SK-N-MC (cell line): Measurements from ENCODE around the gene SLC5A5.

Experiments used
- DNase-seq: peaks from one replicate; pipeline ENCODE4 v3.0.0-alpha.2; 2011; ENCODE audit warnings: low read depth, low spot score
- H3K27ac ChIP-seq: fragments of 200-600 bp; sonication (generic); 2 replicates; pipeline ENCODE4 v1.5.1; 2016; ENCODE audit warnings: mixed run types
- H3K36me3 ChIP-seq: fragments of 200-600 bp; sonication (generic); 2 replicates; pipeline ENCODE4 v1.6.1; 2017; ENCODE audit warnings: antibody characterized with exemption, low read length, mixed read lengths; ENCODE audit not compliant: insufficient read depth
- H3K4me3 ChIP-seq: fragments of 200-600 bp; sonication (generic); 2 replicates; pipeline ENCODE4 v1.5.1; 2016
- H3K9ac ChIP-seq: fragments of 200-600 bp; sonication (generic); 2 replicates; pipeline ENCODE4 v1.8.0; 2017; ENCODE audit warnings: mixed run types, mixed read lengths; ENCODE audit not compliant: insufficient read length
- H3K9me3 ChIP-seq: fragments of 200-600 bp; sonication (generic); 2 replicates; pipeline ENCODE4 v1.6.1; 2017; ENCODE audit warnings: low read depth, mild to moderate bottlenecking, antibody characterized with exemption, low read length, moderate library complexity, mixed read lengths
- EZH2 ChIP-seq: fragments of 200-600 bp; sonication (generic); IDR thresholded peaks from one replicate; pipeline ENCODE4 v1.6.1; 2017; ENCODE audit warnings: antibody characterized with exemption
- FOXP2 ChIP-seq: optimal IDR thresholded peaks from 2 replicates; pipeline ENCODE3; 2011; ENCODE audit warnings: mild to moderate bottlenecking, moderate library complexity; ENCODE audit not compliant: insufficient read depth; ENCODE audit errors: extremely low read length, control extremely low read depth
- POLR2AphosphoS5 ChIP-seq: IDR thresholded peaks from 2 replicates; pipeline ENCODE4 v1.6.1; 2012; ENCODE audit warnings: mild to moderate bottlenecking, low read depth, low read length, borderline replicate concordance

SLC5A5 gene

GRCh38 chr19:17866964-17867486 is 4.7 kb upstream of the SLC5A5 start:
- no peak for DNase-seq
- H3K9ac ChIP-seq: no peak overlapping the region

GRCh38 chr19:17868669-17869068 is 3.1 kb upstream of the SLC5A5 start:
- Histone ChIP-seq H3K9me3 (no peaks in the 10 kb centered on the region), H3K9ac (no peak overlapping the region), H3K36me3 (peaks cover 11% of the 10 kb centered on the region), H3K4me3 (no peak overlapping the region), H3K27ac (no peak overlapping the region)
- DNase-seq: no peak
- TF ChIP-seq POLR2AphosphoS5 (no peak), EZH2 (no peak), FOXP2 (no peak)

More at GRCh38 chr19:17866964-17867486, 4.7 kb upstream of the SLC5A5 start:
- H3K27ac ChIP-seq: no peak overlapping the region
- no peaks in the 10 kb centered on the region for H3K9me3 ChIP-seq
- no peak for TF ChIP-seq FOXP2
- no peak for TF ChIP-seq EZH2
- H3K36me3 ChIP-seq: peaks cover 27% of the 10 kb centered on the region
- H3K4me3 ChIP-seq: no peak overlapping the region

GRCh38 chr19:17869114-17869608 is 2.6 kb upstream of the SLC5A5 start:
- Histone ChIP-seq H3K36me3 (peaks cover 6% of the 10 kb centered on the region), H3K9ac (no peak overlapping the region), H3K9me3 (no peaks in the 10 kb centered on the region), H3K4me3 (no peak overlapping the region), H3K27ac (no peak overlapping the region)
- no peak for TF ChIP-seq EZH2
- TF ChIP-seq POLR2AphosphoS5: no peak
- TF ChIP-seq FOXP2: no peak
- no peak for DNase-seq

- H3K27ac ChIP-seq: no peak overlapping the region
- DNase-seq: no peak
These were observed 490 bp upstream of the SLC5A5 start for GRCh38 chr19:17871032-17871877.

GRCh38 chr19:17872251-17873001 is 681 bp downstream of the SLC5A5 start:
- H3K4me3 ChIP-seq: no peak overlapping the region
- H3K9me3 ChIP-seq: no peaks in the 10 kb centered on the region
- no peak overlapping the region for H3K9ac ChIP-seq
- TF ChIP-seq POLR2AphosphoS5 (no peak), FOXP2 (no peak), EZH2 (no peak)
- DNase-seq: no peak
- no peaks in the 10 kb centered on the region for H3K36me3 ChIP-seq
- no peak overlapping the region for H3K27ac ChIP-seq

More at GRCh38 chr19:17871032-17871877, 490 bp upstream of the SLC5A5 start:
- Histone ChIP-seq H3K9me3 (no peaks in the 10 kb centered on the region), H3K9ac (no peak overlapping the region), H3K4me3 (no peak overlapping the region), H3K36me3 (no peaks in the 10 kb centered on the region)
- TF ChIP-seq EZH2 (no peak), FOXP2 (no peak), POLR2AphosphoS5 (no peak)

GRCh38 chr19:17873786-17874757 is 2.3 kb downstream of the SLC5A5 start:
- TF ChIP-seq EZH2 (no peak), POLR2AphosphoS5 (no peak), FOXP2 (no peak)
- Histone ChIP-seq H3K36me3 (no peaks in the 10 kb centered on the region), H3K9me3 (no peaks in the 10 kb centered on the region), H3K9ac (no peak overlapping the region), H3K27ac (no peak overlapping the region), H3K4me3 (peak overlapping the region; percentile 77)
- DNase-seq: no peak

GRCh38 chr19:17874758-17875135 is 3.0 kb downstream of the SLC5A5 start:
- H3K4me3 ChIP-seq: no peak overlapping the region
- DNase-seq: no peak
- H3K9me3 ChIP-seq: no peaks in the 10 kb centered on the region
- no peak overlapping the region for H3K27ac ChIP-seq
- TF ChIP-seq FOXP2: no peak
- no peak for TF ChIP-seq EZH2
- no peak for TF ChIP-seq POLR2AphosphoS5
- H3K9ac ChIP-seq: no peak overlapping the region
- no peaks in the 10 kb centered on the region for H3K36me3 ChIP-seq
